Stomach (tissue), 9 donors: ENCODE measurements around the gene HENMT1. TPM values are rescaled to one million over a fixed set of nuclear protein-coding genes. Genes with fewer than 3 reads are reported as not detected.

Experiments
- DNase-seq, 2 donors: peaks; one replicate each; pipeline versions ENCODE4 v3.0.0 to v3.0.0-alpha.2; 2013 to 2019
- H3K27ac ChIP-seq, 5 donors: fragments of 200-600 bp in 4 of 5; sonication (generic) in 4 of 5; one replicate each; pipeline ENCODE4 v1.5.1; 2013 to 2019; ENCODE audit warnings: mild to moderate bottlenecking in 1 of 5, moderate library complexity in 1 of 5
- H3K27me3 ChIP-seq, 3 donors: fragments of 200-600 bp; sonication (generic); one replicate each; pipeline ENCODE4 v1.5.1; 2017 to 2019; ENCODE audit warnings: mixed run types in 1 of 3
- H3K36me3 ChIP-seq, 4 donors: fragments of 200-600 bp; sonication (generic); 1 replicate in 3 of 4; 2 replicates in 1 of 4; pipeline ENCODE4 v1.5.1; 2016 to 2019
- H3K4me1 ChIP-seq, 4 donors: fragments of 200-600 bp; sonication (generic); one replicate each; pipeline ENCODE4 v1.5.1; 2016 to 2019
- H3K4me3 ChIP-seq, 4 donors: fragments of 200-600 bp; sonication (generic) in 3 of 4; one replicate each; pipeline ENCODE4 v1.5.1; 2016 to 2019; ENCODE audit warnings: mild to moderate bottlenecking in 1 of 4
- H3K9me3 ChIP-seq, 4 donors: fragments of 200-600 bp; sonication (generic); one replicate each; pipeline ENCODE4 v1.5.1; 2016 to 2019
- CTCF ChIP-seq, 7 experiments: fragments of 450-650 bp in 4 of 7; fragments of 200-600 bp in 3 of 7; sonication (generic) in 3 of 7; IDR thresholded peaks; one replicate each; pipeline ENCODE4 v1.5.1; 2016 to 2019; ENCODE audit warnings: antibody characterized with exemption in 7 of 7, control low read depth in 2 of 7, mild to moderate bottlenecking in 1 of 7
- EP300 ChIP-seq: sonication (generic); formaldehyde crosslinking; IDR thresholded peaks from one replicate; pipeline ENCODE4 v1.6.1; 2017; ENCODE audit warnings: antibody characterized with exemption
- POLR2A ChIP-seq, 4 donors: fragments of 450-650 bp; IDR thresholded peaks; one replicate each; pipeline ENCODE4 v1.6.1; 2016; ENCODE audit warnings: antibody characterized with exemption in 4 of 4, control low read depth in 2 of 4, mild to moderate bottlenecking in 1 of 4, moderate library complexity in 1 of 4
- POLR2AphosphoS5 ChIP-seq, 3 donors: sonication (generic); formaldehyde crosslinking; IDR thresholded peaks; one replicate each; pipeline ENCODE4 v1.6.1; 2016; ENCODE audit warnings: antibody characterized with exemption in 3 of 3
- WGBS, 5 donors: extraction: QIAGEN DNeasy Blood & Tissue Kit in 3 of 5; methylation state at CpG; one replicate each; pipeline versions ENCODE4 v1.1.5 to v1.1.7; 2013 to 2018; 5-methylcytosine and 5-hydroxymethylcytosine counted together
- intact Hi-C: fragments of 100-400 bp; cut with DNase I; formaldehyde crosslinking; loops from one replicate; pipeline ENCODE4 v1.15.1; 2023; ENCODE audit warnings: low total_unique reads
- polyA plus RNA-seq, 3 donors: library from polyadenylated mRNA; stranded (reverse); fragments of 200-250 nt; gene quantifications; one replicate each; pipeline ENCODE4 v1.2.3, GENCODE V29; 2013
- total RNA-seq, 5 donors: library from RNA; depleted of rRNA; stranded (reverse); fragments of >200 nt; gene quantifications; one replicate each; pipeline versions ENCODE4 v1.1.0 to v1.2.3, GENCODE V29; 2014 to 2016
- donor health status: healthy with polysubstance abuse.
- donor health status: Bipolar disorder and iron deficiency.
- donor health status: healthy.

The HENMT1 gene
- total and polyA plus RNA-seq, 8 donors: 1.7 to 7.3 (median 3.0) TPM; not detected in 2

GRCh38 chr1:108646648-108647269 is 14.1 kb downstream of the HENMT1 start:
- H3K27me3 ChIP-seq: no peaks in the 10 kb centered on the region
- intact Hi-C loops: no loop called here
- no peak for TF ChIP-seq POLR2A (IDR thresholded peaks at IDR 0.05)
- TF ChIP-seq POLR2AphosphoS5 (IDR thresholded peaks at IDR 0.05): peak in 2 of 3 donors; percentile 63 to 77
- WGBS, 5 donors: 59 to 80% (median 72%) methylated on average over 11 of the region's 11 CpGs
- H3K36me3 ChIP-seq: peaks cover 0 to 13% (median 3%) of the 10 kb centered on the region in 4 donors
- peak; percentile 60 to 87 for DNase-seq
- H3K4me3 ChIP-seq: no peak overlapping the region
- peaks cover 8 to 43% (median 17%) of the 10 kb centered on the region in 4 donors for H3K4me1 ChIP-seq
- peak overlapping the region; percentile 60 to 88 (median 74) for H3K27ac ChIP-seq
- no peaks in the 10 kb centered on the region for H3K9me3 ChIP-seq

- no peak for DNase-seq
- 75 to 92% (median 80%) methylated on average over 4 of the region's 4 CpGs for WGBS, 5 donors
- Histone ChIP-seq H3K27ac (peak overlapping the region; percentile 60 to 88 (median 74)), H3K4me1 (peaks cover 8 to 43% (median 17%) of the 10 kb centered on the region in 4 donors), H3K9me3 (no peaks in the 10 kb centered on the region), H3K36me3 (peaks cover 0 to 13% (median 2%) of the 10 kb centered on the region in 4 donors), H3K27me3 (no peaks in the 10 kb centered on the region), H3K4me3 (no peak overlapping the region)
- intact Hi-C loops: no loop called here
- TF ChIP-seq EP300 (no peak), CTCF (IDR thresholded peaks at IDR 0.05) (no peak), POLR2A (IDR thresholded peaks at IDR 0.05) (no peak), POLR2AphosphoS5 (IDR thresholded peaks at IDR 0.05) (no peak)
These were observed 14.6 kb downstream of the HENMT1 start for GRCh38 chr1:108646265-108646647.

GRCh38 chr1:108645564-108646184 is 15.2 kb downstream of the HENMT1 start:
- no peak for TF ChIP-seq POLR2AphosphoS5 (IDR thresholded peaks at IDR 0.05)
- TF ChIP-seq POLR2A (IDR thresholded peaks at IDR 0.05): no peak
- TF ChIP-seq CTCF (IDR thresholded peaks at IDR 0.05): no peak
- no peak for TF ChIP-seq EP300
- Histone ChIP-seq H3K27ac (peak overlapping the region; percentile 8 to 88 (median 74)), H3K9me3 (no peaks in the 10 kb centered on the region), H3K27me3 (no peaks in the 10 kb centered on the region), H3K4me3 (no peak overlapping the region), H3K4me1 (peaks cover 8 to 43% (median 17%) of the 10 kb centered on the region in 4 donors), H3K36me3 (peaks cover 0 to 13% (median 2%) of the 10 kb centered on the region in 4 donors)
- 64 to 77% (median 68%) methylated on average over 9 of the region's 9 CpGs for WGBS, 5 donors
- no peak for DNase-seq
- intact Hi-C loops: no loop called here

GRCh38 chr1:108644984-108645383 is 15.9 kb downstream of the HENMT1 start:
- peaks cover 0 to 11% (median 2%) of the 10 kb centered on the region in 4 donors for H3K36me3 ChIP-seq

More at GRCh38 chr1:108644984-108645383, 15.9 kb downstream of the HENMT1 start:
- no peaks in the 10 kb centered on the region for H3K9me3 ChIP-seq
- peak; percentile 34 to 46 for DNase-seq
- no peak overlapping the region for H3K4me3 ChIP-seq
- no peaks in the 10 kb centered on the region for H3K27me3 ChIP-seq
- 20 to 34% (median 25%) methylated on average over 7 of the region's 7 CpGs for WGBS, 5 donors
- intact Hi-C loops: loop anchor here (5.0 kb wide), 1 partner anchor 133 kb away; no protein-coding TSS in a partner anchor
- no peak for TF ChIP-seq POLR2A (IDR thresholded peaks at IDR 0.05)
- no peak for TF ChIP-seq CTCF (IDR thresholded peaks at IDR 0.05)
- TF ChIP-seq POLR2AphosphoS5 (IDR thresholded peaks at IDR 0.05): no peak
- no peak for TF ChIP-seq EP300
- peaks cover 8 to 43% (median 17%) of the 10 kb centered on the region in 4 donors for H3K4me1 ChIP-seq
- H3K27ac ChIP-seq: peak overlapping the region; percentile 37 to 88 (median 60)
